NCI-H774 (cell line): Measurements from ENCODE around the gene ERBB4.
A peak's percentile ranks its signal among the peaks of the same experiment; 100 is the strongest.
"Not testable (repeated sequence)": the region's sequence is repeated elsewhere in the genome, so short reads cannot be mapped to it uniquely, and the experiment has no call there.

ENCODE experiments used
- DNase-seq: peaks from one replicate; lab custom pipeline; 2025; lab: John Stamatoyannopoulos, UW

Gene ERBB4

DNA sequence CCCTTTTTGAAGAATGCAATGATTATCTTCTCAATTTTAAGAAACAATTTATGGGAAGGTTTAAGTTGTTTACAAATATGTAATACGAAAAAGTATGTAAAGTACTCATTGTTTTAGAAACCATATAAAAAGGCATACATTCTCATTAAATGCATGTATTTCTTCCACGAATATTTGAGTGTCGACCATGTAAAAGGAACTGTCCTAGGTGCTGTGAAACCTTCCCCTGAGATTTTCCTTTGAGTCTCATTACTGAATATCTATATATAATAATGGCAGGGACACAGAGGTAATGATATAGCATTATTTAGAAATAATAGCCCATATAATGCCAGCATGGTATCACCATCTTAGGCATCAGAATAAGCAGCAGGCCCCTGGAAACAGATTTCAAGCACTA, 239.3 kb downstream of the ERBB4 start:
- no peak for DNase-seq

DNA sequence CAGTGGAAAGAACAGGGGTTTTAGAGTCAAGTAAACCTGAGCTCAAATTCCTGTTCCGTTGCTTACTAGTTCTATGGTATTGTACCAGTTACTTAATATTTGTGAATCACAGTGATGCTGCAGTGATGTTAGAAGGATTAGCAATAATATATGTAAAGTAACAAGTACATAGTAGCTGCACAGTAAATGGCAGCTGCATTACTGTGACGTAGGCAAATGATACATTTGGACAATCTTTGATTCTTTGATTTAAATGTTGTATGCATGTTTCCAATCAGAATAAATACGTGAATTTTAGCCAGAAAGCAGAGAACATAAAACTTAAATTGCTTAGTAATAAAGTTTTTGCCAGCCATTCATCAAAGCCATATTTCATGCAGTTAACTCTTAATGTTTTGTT, 243.0 kb downstream of the ERBB4 start:
- DNase-seq = no peak

DNA sequence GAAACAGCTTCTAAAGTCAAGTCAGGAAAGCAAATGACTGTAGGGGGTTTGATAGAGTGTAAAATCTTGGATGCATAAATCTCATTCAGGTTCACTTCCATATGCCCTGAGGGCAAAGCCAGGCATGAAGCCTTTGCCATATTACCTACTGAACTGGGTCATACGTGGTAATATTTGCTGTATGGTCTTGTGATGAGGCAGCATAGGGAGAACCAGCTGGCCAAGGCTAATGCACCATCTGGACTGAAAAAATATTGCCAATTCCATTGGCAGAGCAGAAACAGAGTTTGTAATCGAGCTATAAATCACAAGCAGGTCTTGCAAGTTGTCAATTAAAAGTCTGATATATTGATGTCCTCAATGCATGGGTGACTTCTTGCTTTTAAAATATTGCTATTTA, 243.8 kb downstream of the ERBB4 start:
- DNase-seq = no peak

DNA sequence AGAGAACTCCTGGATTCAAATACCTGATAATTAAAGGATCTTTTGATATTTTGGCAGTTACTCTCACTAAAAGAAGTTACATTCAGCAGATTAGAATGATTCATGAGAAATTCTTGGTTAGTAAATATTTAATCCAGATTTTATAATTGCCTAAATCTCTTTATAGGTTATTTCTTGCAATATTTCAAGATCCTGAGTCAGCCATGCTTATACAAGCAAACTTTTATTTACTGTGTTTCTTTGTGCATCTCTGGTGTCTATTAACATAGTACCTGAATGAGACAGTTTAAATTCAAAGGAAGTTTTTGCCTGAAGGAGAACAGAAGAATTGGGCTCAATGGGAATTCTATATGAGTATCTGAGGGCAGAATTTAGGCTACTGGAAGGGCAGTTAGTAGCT, 249.3 kb downstream of the ERBB4 start:
- no peak for DNase-seq

DNA sequence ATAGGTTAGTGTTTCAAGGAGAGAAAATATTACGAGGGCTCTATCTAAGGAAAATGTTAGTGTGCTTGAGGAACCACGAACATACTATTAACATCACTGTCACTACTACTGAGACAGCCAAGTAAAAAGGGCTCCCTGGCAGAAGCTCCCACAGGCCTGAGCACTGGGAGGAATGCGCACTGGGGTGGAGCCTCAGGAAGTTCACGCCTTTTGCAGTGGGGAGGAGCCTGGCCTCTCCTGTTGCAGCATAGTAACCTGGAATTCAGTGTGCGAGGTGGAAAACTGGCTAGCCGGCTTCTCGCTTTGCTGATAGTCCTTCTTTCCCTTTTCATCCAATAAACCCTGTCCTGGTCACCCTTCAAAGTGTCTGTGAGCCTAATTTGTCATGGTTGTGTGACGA, 250.3 kb downstream of the ERBB4 start:
- no peak for DNase-seq

DNA sequence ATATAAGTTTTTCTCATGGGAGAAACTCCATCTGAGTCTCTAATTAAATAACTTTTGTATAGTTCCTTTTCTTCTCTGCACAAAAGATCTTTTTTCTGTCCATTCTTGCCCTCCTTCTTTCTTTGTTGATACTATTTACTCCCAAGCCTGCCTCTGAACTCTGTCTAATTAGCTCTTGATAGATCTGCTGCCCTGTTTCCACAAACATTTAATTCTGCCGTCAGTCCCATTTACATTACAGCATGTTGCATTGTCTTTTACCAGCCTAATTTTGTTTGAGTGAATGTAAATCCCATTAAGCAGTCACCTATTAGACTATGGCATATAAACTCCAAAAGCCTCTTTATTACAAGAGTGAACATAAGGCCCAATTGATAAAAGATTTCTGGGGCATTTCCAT, 254.4 kb downstream of the ERBB4 start:
- peak; percentile 62 for DNase-seq

DNA sequence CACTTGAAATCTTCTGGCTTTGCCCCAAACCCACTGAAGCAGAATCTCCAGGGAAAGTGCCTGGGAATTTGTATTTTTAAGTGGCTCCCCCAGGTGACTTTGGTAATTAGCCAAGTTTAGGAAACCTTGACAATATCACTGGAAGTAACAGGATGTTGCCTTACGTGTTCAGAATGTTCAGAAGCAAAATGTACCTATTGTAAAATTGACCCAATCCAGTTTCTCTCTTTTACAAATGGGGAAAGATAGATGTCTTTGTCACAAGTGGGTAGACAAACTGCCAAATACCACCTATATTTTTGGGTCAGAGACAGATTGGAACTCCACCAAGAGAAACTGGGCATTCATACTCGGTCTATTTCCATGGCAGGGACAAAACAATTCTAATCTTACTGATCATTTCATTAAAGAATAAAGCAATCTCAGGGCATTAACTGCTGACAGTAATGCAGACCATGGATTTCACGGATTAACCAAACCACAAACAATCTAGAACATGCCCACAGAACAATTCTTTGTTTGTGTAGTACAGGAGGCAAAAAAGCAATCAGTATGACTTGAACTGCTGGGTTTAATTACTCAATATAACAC, 255.8 kb downstream of the ERBB4 start:
- DNase-seq = peak; percentile 11

DNA sequence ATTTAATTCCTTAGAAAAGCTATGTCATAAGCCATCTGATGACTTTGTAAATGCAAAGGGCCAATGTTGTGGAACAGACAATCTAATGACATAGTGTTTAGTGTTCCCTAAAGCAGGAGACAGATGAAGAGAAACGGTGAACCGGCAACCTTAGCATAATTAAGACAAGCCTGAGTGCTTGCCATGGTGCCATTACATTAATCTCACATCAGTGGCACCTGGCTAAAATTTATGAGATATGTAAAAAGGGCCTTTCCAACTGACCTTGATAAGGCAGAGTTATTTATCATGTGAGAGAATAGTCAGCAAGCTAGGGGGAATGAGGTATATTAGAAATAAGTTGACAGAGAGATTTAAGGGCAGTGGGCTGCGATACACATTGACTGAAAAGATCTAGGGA, 261.8 kb downstream of the ERBB4 start:
- DNase-seq = no peak

DNA sequence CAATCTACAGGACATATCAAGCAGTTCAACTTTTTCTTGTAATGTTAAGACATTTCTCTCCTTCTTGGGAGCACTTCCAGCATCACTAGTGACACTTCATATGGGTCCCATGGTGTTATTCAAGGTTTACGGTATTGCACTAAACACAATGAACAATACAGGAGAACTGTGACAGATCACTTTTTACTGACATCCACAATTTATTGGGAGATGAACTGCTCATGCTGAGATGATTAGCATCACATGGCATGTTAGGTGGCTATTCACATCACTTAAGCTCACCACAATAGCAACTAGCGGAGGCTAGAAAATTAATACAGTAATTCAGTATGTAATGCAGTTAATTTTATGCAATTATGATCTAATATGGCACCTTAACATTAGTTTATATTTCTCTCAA, 264.4 kb downstream of the ERBB4 start:
- no peak for DNase-seq

DNA sequence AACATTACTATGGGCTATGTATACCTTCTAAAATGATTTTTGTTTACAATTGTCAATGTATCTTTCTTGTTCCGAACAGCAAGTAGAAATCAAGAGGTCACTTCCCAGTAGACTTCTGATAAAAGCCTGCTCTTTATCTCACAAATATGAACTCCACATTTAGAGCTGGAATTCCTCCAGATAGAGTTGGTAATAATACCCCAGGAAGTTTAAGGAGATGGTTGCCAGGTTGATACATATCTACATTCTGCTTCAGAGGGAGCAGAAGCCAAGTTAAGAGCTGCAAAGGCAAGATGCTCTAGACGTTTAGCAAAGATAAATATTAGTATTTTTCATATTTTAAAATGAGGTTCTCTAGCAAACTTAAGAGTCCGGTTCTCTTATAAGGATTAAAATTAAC, 267.0 kb downstream of the ERBB4 start:
- DNase-seq = no peak

DNA sequence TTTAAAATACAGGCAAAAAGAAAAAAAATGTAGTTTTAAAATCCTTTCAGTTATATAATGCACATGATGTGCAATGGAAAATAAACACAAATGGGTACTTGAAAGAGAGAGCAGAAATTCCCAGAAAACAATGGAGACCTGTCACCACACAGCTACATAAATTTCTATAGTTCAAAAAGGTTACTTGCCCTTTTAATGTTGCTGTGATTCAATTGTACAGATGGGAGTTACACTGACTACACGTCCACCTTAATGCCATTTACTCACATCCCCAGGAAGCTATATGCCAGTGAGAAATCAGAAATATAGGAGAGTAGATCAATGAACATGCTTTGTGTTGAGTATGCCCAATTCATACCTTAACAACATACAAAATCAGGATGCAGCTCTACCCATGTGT, 269.6 kb downstream of the ERBB4 start:
- DNase-seq = no peak

DNA sequence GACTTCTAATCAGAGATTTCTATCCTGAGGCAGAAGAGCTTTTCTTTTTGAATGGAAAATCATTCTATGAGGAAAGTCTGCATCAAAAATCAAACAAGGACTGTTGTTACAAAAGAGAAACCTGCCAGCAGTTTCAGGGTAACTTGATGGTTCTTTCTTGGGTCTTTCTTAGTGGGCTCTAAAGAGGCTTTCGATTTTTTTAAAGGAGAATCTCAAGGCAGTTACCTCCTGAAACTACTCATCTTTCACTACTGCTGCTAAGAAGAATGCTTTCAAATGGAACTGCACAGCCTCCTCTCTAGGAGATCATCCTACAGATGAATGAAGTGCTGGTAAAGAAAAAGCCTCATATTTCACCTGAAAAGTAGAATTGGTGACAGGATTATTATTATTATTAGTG, 272.3 kb downstream of the ERBB4 start:
- DNase-seq = no peak

DNA sequence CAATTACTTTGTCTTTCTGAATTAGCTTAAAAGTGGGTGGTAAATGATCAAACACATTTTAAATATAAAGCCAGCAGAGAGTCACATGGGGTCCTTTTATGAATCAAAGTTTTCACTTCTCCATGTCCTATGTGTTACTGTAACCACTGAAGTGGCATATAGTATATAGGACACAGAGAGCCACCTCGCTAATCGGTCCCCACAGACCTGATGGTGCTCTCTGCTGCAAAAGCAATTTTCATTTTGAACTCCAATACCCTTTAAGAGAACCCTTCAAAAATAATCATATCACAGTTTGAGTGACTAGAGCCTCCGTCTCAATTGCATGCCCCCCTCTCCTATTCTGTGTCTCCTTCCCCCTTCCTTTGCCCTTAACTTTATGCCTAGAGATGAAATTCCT, 272.8 kb downstream of the ERBB4 start:
- DNase-seq = no peak

DNA sequence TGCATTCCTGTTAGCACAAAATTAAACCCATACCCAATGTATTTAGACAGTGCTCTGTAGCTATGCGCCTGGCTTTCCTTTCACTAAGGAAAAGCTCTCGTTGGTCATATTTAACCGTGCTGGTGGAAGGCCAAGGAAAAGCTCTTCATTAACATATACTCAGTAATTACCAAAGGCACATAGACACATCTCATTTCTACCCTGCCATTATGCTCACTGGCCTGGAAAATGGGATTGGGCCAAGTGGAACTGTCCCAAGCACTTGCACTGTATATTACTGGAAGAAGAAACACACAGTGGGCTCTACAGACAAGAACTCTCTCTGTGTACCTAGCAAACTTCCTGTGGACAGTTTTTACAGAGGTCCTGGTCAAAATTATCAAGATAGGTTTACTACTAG, 274.4 kb downstream of the ERBB4 start:
- no peak for DNase-seq

DNA sequence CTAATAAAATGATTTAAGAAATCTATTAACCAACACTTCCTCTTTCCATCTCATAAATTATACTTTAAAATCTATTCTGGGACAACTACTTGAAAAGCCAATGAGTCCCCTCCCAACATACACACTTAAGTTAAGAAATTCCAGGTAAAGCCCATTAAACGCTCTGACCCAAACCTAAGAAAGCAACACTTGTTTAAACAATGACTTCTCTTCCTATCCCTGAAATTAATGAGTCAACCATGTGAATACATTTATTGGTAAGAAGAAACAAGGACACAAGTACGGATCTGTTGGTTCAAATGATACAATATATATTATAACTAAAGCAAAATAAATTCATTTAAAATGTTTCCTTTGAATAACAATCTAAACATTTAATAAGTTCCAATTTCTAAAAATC, 279.4 kb downstream of the ERBB4 start:
- no peak for DNase-seq

DNA sequence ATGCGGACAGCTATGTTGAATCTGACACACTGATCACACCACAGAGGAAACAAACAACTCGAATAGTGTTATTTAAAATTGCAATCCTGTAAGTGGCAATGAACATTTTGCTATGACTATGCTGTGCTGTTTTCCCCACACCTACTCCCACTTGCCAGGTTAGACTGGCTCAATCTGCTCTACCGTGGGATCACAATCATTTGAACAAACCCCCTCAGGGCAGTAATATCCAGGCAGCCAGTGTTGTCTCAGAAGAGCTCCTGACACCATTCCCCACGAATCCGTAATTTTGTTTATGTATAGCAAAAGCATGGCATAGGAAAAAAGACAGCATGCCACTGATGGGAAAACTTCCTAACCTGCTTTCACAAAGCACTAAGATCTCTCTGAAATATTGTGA, 284.3 kb downstream of the ERBB4 start:
- DNase-seq = no peak

DNA sequence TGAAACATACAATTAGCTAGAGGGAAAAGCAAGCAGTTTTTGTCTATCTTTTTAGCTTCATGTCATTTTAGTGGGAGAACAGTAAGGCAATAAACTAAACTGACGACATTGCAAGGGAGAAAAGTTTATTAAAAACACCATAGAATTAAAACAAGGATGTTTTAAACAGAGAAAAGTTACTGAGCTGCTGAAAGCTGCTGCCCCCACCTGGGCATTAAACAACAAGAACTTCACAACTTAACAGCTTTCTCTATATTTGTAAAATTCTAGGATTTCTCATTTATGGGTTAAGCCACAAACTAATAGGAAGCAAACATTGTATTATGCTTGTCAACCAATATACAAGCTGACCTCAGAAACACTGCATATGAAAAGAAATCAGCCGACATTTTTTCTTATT, 289.2 kb downstream of the ERBB4 start:
- no peak for DNase-seq

DNA sequence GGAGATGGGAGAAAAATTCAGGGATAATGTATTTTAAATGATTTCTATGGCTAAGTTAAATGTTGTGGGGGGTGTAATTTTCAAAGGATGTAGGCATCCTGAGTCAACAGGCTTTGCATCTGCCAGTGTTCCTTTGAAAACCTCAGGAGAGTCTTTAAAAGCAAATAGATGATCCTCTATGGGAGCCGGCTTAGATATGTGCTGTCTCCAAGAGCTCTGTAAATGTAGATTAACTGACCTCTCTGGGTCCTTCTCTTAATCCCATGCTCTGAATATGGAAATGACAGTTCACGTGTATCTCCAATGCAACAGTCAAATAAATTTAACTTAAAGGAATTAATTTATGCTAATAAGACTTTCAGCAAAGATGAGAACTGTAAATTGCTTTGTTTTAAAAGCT, 292.7 kb downstream of the ERBB4 start:
- no peak for DNase-seq

DNA sequence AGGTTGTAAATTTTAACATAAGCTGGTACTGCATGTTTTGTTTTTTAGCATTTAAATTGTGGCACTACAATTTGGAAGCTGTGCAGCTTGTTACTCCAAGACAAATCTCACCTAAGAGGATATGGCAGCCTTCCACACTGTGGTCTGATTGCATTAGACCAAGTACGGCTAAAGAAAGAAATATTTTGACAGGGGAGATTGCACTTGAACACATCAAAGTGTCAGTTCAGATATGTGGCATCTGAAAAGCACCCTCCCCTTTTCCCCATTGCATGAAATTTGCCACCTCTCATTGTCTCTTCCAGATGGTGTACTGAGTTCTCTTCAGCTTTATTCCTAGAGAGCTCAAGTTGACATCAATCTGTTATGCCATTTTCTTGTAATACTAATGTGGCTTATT, 295.9 kb downstream of the ERBB4 start:
- DNase-seq = no peak

DNA sequence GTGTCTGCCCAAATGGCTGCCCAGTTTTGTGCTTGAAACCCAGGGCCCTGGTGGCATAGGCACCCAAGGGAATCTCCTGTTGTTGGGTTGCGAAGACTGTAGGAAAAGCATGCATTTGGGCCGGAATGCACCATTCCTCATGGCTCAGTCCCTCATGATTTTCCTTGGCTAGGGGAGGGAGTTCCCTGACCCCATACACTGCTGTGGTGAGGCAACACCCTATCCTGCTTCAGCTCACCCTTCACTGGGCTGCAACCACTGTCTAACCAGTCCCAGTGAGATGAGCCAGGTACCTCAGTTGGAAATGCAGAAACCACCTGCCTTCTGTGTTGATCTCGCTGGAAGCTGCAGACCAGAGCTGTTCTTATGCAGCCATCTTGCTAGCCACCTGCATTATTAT, 300.4 kb downstream of the ERBB4 start:
- not testable (repeated sequence) for DNase-seq

DNA sequence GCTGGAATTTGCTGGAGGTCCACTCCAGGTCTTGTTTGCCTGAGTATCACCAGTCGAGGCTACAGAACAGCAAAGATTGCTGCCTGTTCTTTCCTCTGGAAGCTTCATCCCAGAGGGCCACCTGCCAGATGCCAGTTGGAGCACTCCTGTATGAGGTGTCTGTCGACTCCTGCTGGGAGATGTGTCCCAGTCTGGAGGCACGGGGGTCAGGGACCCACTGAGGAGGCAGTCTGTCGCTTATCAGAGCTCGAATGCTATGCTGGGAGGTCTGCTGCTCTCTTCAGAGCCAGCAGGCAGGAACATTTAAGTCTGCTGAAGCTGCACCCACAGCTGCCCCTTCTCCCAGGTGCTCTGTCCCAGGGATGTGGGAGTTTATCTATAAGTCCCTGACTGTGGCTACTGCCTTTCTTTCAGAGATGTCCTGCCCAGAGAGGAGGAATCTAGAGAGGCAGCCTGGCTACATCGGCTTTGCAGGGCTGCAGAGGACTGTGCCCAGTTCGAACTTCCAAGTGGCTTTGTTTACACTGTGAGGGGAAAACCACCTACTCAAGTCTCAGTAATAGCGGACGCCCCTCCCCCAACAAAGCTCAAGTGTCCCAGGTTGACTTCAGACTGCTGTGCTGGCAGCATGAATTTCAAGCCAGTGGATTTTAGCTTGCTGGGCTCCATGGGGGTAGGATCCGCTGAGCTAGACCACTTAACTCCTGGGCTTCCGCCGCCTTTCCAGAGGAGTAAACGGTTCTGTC, 301.1 kb downstream of the ERBB4 start:
- no peak for DNase-seq

DNA sequence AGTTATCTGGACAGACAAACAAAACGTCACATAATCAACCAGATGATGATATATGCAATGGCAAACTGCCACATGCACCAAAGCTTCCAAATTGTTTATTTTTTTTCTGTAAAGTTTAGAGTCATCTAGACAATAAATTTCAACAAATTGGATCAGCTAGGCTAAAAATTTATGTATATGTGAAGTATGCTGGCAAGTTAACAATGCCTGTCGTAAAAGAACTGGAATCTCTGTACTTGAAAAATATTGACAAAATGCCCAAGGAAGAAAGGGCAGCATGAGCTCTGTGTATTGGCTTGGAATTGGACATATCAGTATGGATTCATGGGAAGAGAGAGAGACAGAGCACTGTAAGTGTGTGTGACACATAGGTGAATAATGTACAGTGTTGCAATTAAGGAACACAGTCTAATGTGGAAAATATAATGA, 309.8 kb downstream of the ERBB4 start:
- no peak for DNase-seq

DNA sequence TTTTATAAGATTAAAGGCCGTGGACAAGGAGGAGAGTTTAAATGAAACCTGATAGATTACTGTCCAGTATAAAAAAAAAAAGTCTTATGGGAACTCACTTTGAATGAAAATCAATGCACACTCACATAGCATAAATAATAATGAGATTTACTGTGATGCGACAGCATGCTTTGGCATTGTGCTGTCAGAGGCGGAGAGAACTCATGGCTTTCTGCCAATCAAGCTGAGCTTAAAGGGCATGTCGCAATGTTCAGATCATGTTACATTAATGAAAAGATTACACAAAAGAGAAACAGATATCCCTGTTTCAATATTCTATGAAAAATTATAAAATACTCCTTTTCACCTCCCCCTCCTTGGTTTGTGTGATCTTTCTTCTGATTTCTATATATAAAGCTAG, 310.8 kb downstream of the ERBB4 start:
- DNase-seq = peak; percentile 40

DNA sequence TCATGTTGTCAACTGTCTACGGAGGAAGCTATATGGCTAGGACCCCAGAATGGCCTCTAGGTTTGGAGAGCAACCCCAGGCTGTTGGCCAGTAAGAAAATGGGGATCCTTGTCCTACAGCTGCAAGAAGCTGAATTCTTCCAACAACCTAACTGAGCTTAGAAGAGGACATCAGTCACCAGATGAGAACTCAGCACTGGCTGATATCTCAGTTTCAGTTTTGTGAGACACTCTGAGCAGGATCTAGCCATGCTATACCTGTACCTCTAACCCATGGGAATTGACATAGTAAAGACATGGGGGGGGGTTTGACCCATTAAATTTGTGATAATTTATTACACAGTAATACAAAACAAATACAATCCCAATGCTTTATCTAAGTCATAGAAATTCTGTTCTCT, 312.5 kb downstream of the ERBB4 start:
- no peak for DNase-seq
